Central memory CD8-positive, alpha-beta T cell (primary cell): ENCODE results near the gene KCTD12.
"Not testable (repeated sequence)": the region's sequence is repeated elsewhere in the genome, so short reads cannot be mapped to it uniquely, and the experiment has no call there.

Source experiments
- ATAC-seq: fragments of 150-1000 bp; cut with Tn5 transposase; replicated peaks from 2 replicates; pipeline ENCODE4 v1.10.0; 2022; ENCODE audit warnings: mild to moderate bottlenecking, moderate FRiP score, moderate number of reproducible peaks; ENCODE audit not compliant: poor library complexity, severe bottlenecking; ENCODE audit errors: extremely low read depth
- DNase-seq, 2 donors: peaks; one replicate each; pipeline ENCODE4 v3.0.0; 2021; ENCODE audit warnings: low spot score in 2 of 2
- H3K27ac Mint-ChIP-seq: one replicate; pipeline ENCODE4 v1.8.0; 2022; ENCODE audit warnings: low read depth, mild to moderate bottlenecking, moderate library complexity, mixed read lengths
- H3K27me3 Mint-ChIP-seq: one replicate; pipeline ENCODE4 v1.8.0; 2022; ENCODE audit warnings: mixed read lengths
- H3K36me3 Mint-ChIP-seq: one replicate; pipeline ENCODE4 v1.8.0; 2022; ENCODE audit warnings: mild to moderate bottlenecking, moderate library complexity, mixed read lengths; ENCODE audit not compliant: insufficient read depth
- H3K4me1 Mint-ChIP-seq: one replicate; pipeline ENCODE4 v1.8.0; 2022; ENCODE audit warnings: mixed read lengths
- H3K4me3 Mint-ChIP-seq: one replicate; pipeline ENCODE4 v1.8.0; 2022; ENCODE audit warnings: mild to moderate bottlenecking, moderate library complexity, mixed read lengths
- H3K9me3 Mint-ChIP-seq: one replicate; pipeline ENCODE4 v1.8.0; 2022; ENCODE audit warnings: mixed read lengths

KCTD12 gene

GRCh38 chr13:76886292-76887075, at the start of gene KCTD12:
Gene KCTD12 (minus strand): TSS chr13:76886405. CDS start chr13:76886148, 257 bp downstream.
- Mint-ChIP-seq H3K27ac (no peak within 1 kb of the TSS), H3K27me3 (peaks cover 74% of the 10 kb centered on the region), H3K9me3 (no peaks in the 10 kb centered on the region), H3K36me3 (peaks cover 5% of the 10 kb centered on the region), H3K4me3 (peak within 1 kb of the TSS; percentile 73), H3K4me1 (peaks cover 18% of the 10 kb centered on the region)
- ATAC-seq = peak; percentile 78
- DNase-seq = peak in 1 of 2 donors; percentile 45

GRCh38 chr13:76934671-76935070, 48.5 kb upstream of the KCTD12 start:
- Mint-ChIP-seq H3K4me3 (no peak overlapping the region), H3K9me3 (no peaks in the 10 kb centered on the region), H3K36me3 (no peaks in the 10 kb centered on the region), H3K4me1 (no peaks in the 10 kb centered on the region), H3K27me3 (peaks cover 24% of the 10 kb centered on the region), H3K27ac (no peak overlapping the region)
- DNase-seq (no peak), ATAC-seq (no peak)

- Mint-ChIP-seq H3K4me3 (no peak overlapping the region), H3K4me1 (no peaks in the 10 kb centered on the region), H3K27ac (no peak overlapping the region), H3K9me3 (no peaks in the 10 kb centered on the region), H3K36me3 (no peaks in the 10 kb centered on the region), H3K27me3 (peaks cover 13% of the 10 kb centered on the region)
- DNase-seq = no peak
- no peak for ATAC-seq
Measured at GRCh38 chr13:76932076-76932475, 45.9 kb upstream of the KCTD12 start.

- no peaks in the 10 kb centered on the region for H3K36me3 Mint-ChIP-seq
- no peak overlapping the region for H3K27ac Mint-ChIP-seq
- H3K27me3 Mint-ChIP-seq = peaks cover 23% of the 10 kb centered on the region
- H3K9me3 Mint-ChIP-seq = no peaks in the 10 kb centered on the region
- no peaks in the 10 kb centered on the region for H3K4me1 Mint-ChIP-seq
- DNase-seq = no peak
- H3K4me3 Mint-ChIP-seq = no peak overlapping the region
- no peak for ATAC-seq
Measured at GRCh38 chr13:76929851-76930374, 43.7 kb upstream of the KCTD12 start.

GRCh38 chr13:76929320-76929719, 43.1 kb upstream of the KCTD12 start:
- H3K27ac Mint-ChIP-seq = no peak overlapping the region
- no peak overlapping the region for H3K4me3 Mint-ChIP-seq
- H3K9me3 Mint-ChIP-seq = no peaks in the 10 kb centered on the region
- H3K27me3 Mint-ChIP-seq = peaks cover 28% of the 10 kb centered on the region
- no peaks in the 10 kb centered on the region for H3K36me3 Mint-ChIP-seq
- H3K4me1 Mint-ChIP-seq = no peaks in the 10 kb centered on the region
- DNase-seq = no peak
- no peak for ATAC-seq

GRCh38 chr13:76928456-76928855, 42.3 kb upstream of the KCTD12 start:
- peaks cover 34% of the 10 kb centered on the region for H3K27me3 Mint-ChIP-seq
- H3K4me1 Mint-ChIP-seq = no peaks in the 10 kb centered on the region
- DNase-seq = no peak
- H3K4me3 Mint-ChIP-seq = no peak overlapping the region
- no peaks in the 10 kb centered on the region for H3K9me3 Mint-ChIP-seq
- H3K27ac Mint-ChIP-seq = no peak overlapping the region
- no peaks in the 10 kb centered on the region for H3K36me3 Mint-ChIP-seq
- no peak for ATAC-seq

GRCh38 chr13:76927955-76928354, 41.8 kb upstream of the KCTD12 start:
- DNase-seq (no peak), ATAC-seq (no peak)
- no peak overlapping the region for H3K4me3 Mint-ChIP-seq
- H3K4me1 Mint-ChIP-seq = no peaks in the 10 kb centered on the region
- no peak overlapping the region for H3K27ac Mint-ChIP-seq
- peaks cover 39% of the 10 kb centered on the region for H3K27me3 Mint-ChIP-seq
- H3K36me3 Mint-ChIP-seq = no peaks in the 10 kb centered on the region
- no peaks in the 10 kb centered on the region for H3K9me3 Mint-ChIP-seq

- Mint-ChIP-seq H3K27me3 (peaks cover 45% of the 10 kb centered on the region), H3K4me1 (no peaks in the 10 kb centered on the region), H3K27ac (no peak overlapping the region), H3K36me3 (no peaks in the 10 kb centered on the region), H3K4me3 (no peak overlapping the region), H3K9me3 (no peaks in the 10 kb centered on the region)
- no peak for DNase-seq
- no peak for ATAC-seq
Measured at GRCh38 chr13:76925115-76925514, 38.9 kb upstream of the KCTD12 start.

- no peak overlapping the region for H3K27ac Mint-ChIP-seq
- H3K27me3 Mint-ChIP-seq = peaks cover 76% of the 10 kb centered on the region
- H3K36me3 Mint-ChIP-seq = peaks cover 1% of the 10 kb centered on the region
Measured at GRCh38 chr13:76921516-76921915, 35.3 kb upstream of the KCTD12 start.

GRCh38 chr13:76917755-76918481, 31.7 kb upstream of the KCTD12 start:
- not testable (repeated sequence) for H3K27ac Mint-ChIP-seq, H3K4me1 Mint-ChIP-seq, H3K36me3 Mint-ChIP-seq, ATAC-seq, H3K4me3 Mint-ChIP-seq, DNase-seq, H3K9me3 Mint-ChIP-seq
- H3K27me3 Mint-ChIP-seq = peaks cover 73% of the 10 kb centered on the region

More at GRCh38 chr13:76921516-76921915, 35.3 kb upstream of the KCTD12 start:
- DNase-seq (no peak), ATAC-seq (no peak)
- Mint-ChIP-seq H3K9me3 (no peaks in the 10 kb centered on the region), H3K4me3 (no peak overlapping the region), H3K4me1 (no peaks in the 10 kb centered on the region)

GRCh38 chr13:76917095-76917494, 30.9 kb upstream of the KCTD12 start:
- no peaks in the 10 kb centered on the region for H3K4me1 Mint-ChIP-seq

GRCh38 chr13:76913898-76914297, 27.7 kb upstream of the KCTD12 start:
- ATAC-seq (no peak), DNase-seq (no peak)
- no peaks in the 10 kb centered on the region for H3K36me3 Mint-ChIP-seq
- no peaks in the 10 kb centered on the region for H3K4me1 Mint-ChIP-seq
- H3K4me3 Mint-ChIP-seq = no peak overlapping the region
- no peak overlapping the region for H3K27ac Mint-ChIP-seq
- H3K27me3 Mint-ChIP-seq = peaks cover 65% of the 10 kb centered on the region
- H3K9me3 Mint-ChIP-seq = no peaks in the 10 kb centered on the region

More at GRCh38 chr13:76917095-76917494, 30.9 kb upstream of the KCTD12 start:
- no peak overlapping the region for H3K4me3 Mint-ChIP-seq
- no peak for ATAC-seq
- H3K27me3 Mint-ChIP-seq = peaks cover 66% of the 10 kb centered on the region
- H3K36me3 Mint-ChIP-seq = peaks cover 1% of the 10 kb centered on the region
- no peaks in the 10 kb centered on the region for H3K9me3 Mint-ChIP-seq
- H3K27ac Mint-ChIP-seq = no peak overlapping the region
- DNase-seq = no peak

GRCh38 chr13:76912476-76912875, 26.3 kb upstream of the KCTD12 start:
- Mint-ChIP-seq H3K27ac (no peak overlapping the region), H3K4me1 (no peaks in the 10 kb centered on the region), H3K27me3 (peaks cover 54% of the 10 kb centered on the region), H3K4me3 (no peak overlapping the region), H3K36me3 (no peaks in the 10 kb centered on the region), H3K9me3 (no peaks in the 10 kb centered on the region)
- DNase-seq (no peak), ATAC-seq (no peak)
